Measurements from ENCODE around the gene CD7. TPM values are rescaled to one million over a fixed set of nuclear protein-coding genes. Genes with fewer than 3 reads are reported as not detected.

CD7 gene
- total RNA-seq, 1 donor from 2014 or later, result 7.1 TPM

DNA sequence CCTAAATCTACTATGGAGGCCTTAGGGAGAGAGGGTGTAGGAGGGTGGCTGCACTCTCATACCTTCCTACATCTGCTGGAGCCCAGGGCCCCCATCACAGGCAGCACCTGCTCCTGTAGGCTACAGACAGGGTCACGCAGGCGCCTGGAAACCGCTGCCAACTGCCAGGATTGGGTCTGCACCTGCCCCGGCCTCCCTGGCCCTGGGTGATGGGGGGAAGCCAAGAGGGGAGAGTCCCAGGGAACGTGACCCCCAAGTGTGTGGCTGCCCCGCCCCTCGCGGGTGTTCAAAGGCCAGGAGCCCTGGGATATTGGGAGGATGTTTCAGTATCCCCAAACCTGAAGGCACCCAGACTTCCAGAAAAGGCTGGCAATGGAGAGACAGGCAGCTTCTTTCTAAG, 36.1 kb upstream of the CD7 start:
- TF ChIP-seq, protein P1, sequence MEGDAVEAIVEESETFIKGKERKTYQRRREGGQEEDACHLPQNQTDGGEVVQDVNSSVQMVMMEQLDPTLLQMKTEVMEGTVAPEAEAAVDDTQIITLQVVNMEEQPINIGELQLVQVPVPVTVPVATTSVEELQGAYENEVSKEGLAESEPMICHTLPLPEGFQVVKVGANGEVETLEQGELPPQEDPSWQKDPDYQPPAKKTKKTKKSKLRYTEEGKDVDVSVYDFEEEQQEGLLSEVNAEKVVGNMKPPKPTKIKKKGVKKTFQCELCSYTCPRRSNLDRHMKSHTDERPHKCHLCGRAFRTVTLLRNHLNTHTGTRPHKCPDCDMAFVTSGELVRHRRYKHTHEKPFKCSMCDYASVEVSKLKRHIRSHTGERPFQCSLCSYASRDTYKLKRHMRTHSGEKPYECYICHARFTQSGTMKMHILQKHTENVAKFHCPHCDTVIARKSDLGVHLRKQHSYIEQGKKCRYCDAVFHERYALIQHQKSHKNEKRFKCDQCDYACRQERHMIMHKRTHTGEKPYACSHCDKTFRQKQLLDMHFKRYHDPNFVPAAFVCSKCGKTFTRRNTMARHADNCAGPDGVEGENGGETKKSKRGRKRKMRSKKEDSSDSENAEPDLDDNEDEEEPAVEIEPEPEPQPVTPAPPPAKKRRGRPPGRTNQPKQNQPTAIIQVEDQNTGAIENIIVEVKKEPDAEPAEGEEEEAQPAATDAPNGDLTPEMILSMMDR (IDR thresholded peaks at IDR 0.05), result no peak
- DNase-seq (no peak), ATAC-seq (no peak)
- Histone ChIP-seq H3K4me3 (no peak overlapping the region), H3K27ac (no peak overlapping the region), H3K9me3 (no peaks in the 10 kb centered on the region), H3K27me3 (ENCODE audit: low read depth) (peaks cover 24% of the 10 kb centered on the region), H3K36me3 (no peaks in the 10 kb centered on the region), H3K4me1 (peaks cover 9% of the 10 kb centered on the region)
- intact Hi-C loops (cut with DNase I), result no loop called here

GRCh38 chr17:82351713-82352488, 34.5 kb upstream of the CD7 start:
- peak; percentile 75 to 87 for ATAC-seq
- DNase-seq, result peak; percentile 89
- Histone ChIP-seq H3K27me3 (ENCODE audit: low read depth) (peaks cover 13% of the 10 kb centered on the region), H3K4me1 (peaks cover 9% of the 10 kb centered on the region), H3K9me3 (no peaks in the 10 kb centered on the region), H3K4me3 (no peak overlapping the region), H3K27ac (no peak overlapping the region), H3K36me3 (no peaks in the 10 kb centered on the region)
- TF ChIP-seq, protein P1 (IDR thresholded peaks at IDR 0.05), result peak; percentile 97
- intact Hi-C loops (cut with DNase I), result no loop called here

GRCh38 chr17:82351254-82351712, 33.9 kb upstream of the CD7 start:
- H3K36me3 ChIP-seq, result no peaks in the 10 kb centered on the region
- no peak overlapping the region for H3K27ac ChIP-seq
- peaks cover 9% of the 10 kb centered on the region for H3K4me1 ChIP-seq
- TF ChIP-seq, protein P1 (IDR thresholded peaks at IDR 0.05), result no peak
- peak in 1 of 2 donors; percentile 6 for ATAC-seq
- H3K9me3 ChIP-seq, result no peaks in the 10 kb centered on the region
- H3K4me3 ChIP-seq, result no peak overlapping the region
- intact Hi-C loops (cut with DNase I), result no loop called here
- no peak for DNase-seq
- H3K27me3 ChIP-seq (ENCODE audit: low read depth), result peaks cover 7% of the 10 kb centered on the region

GRCh38 chr17:82350182-82351030, 33.0 kb upstream of the CD7 start:
- ATAC-seq, result peak in 1 of 2 donors; percentile 3
- no peaks in the 10 kb centered on the region for H3K9me3 ChIP-seq
- TF ChIP-seq, protein P1 (IDR thresholded peaks at IDR 0.05), result no peak
- no peak for DNase-seq
- peaks cover 5% of the 10 kb centered on the region for H3K27me3 ChIP-seq (ENCODE audit: low read depth)
- intact Hi-C loops (cut with DNase I), result no loop called here
- H3K4me3 ChIP-seq, result no peak overlapping the region
- peaks cover 9% of the 10 kb centered on the region for H3K4me1 ChIP-seq
- H3K27ac ChIP-seq, result no peak overlapping the region
- no peaks in the 10 kb centered on the region for H3K36me3 ChIP-seq

GRCh38 chr17:82349287-82349701, 31.9 kb upstream of the CD7 start:
- no peak for ATAC-seq

More at GRCh38 chr17:82349287-82349701, 31.9 kb upstream of the CD7 start:
- Histone ChIP-seq H3K27me3 (ENCODE audit: low read depth) (peaks cover 5% of the 10 kb centered on the region), H3K9me3 (no peaks in the 10 kb centered on the region), H3K36me3 (no peaks in the 10 kb centered on the region), H3K4me3 (no peak overlapping the region), H3K27ac (no peak overlapping the region), H3K4me1 (peaks cover 9% of the 10 kb centered on the region)
- TF ChIP-seq, protein P1 (IDR thresholded peaks at IDR 0.05), result no peak
- intact Hi-C loops (cut with DNase I), result no loop called here
- no peak for DNase-seq
